Stimulated activated CD4-positive, alpha-beta T cell treated with anti-CD3 and anti-CD28 coated beads, Interleukin-12 subunit alpha, Interleukin-12 subunit beta, amount 100 ng/mL, for 24 hours (primary cell): Measurements from ENCODE around the gene RELB.
"Not testable (repeated sequence)": the region's sequence is repeated elsewhere in the genome, so short reads cannot be mapped to it uniquely, and the experiment has no call there.

Experiments used
- DNase-seq, 2 experiments: peaks; one replicate each; pipeline ENCODE4 v3.0.0-alpha.2; 2020; ENCODE audit warnings: low read depth in 2 of 2

Gene RELB

DNA sequence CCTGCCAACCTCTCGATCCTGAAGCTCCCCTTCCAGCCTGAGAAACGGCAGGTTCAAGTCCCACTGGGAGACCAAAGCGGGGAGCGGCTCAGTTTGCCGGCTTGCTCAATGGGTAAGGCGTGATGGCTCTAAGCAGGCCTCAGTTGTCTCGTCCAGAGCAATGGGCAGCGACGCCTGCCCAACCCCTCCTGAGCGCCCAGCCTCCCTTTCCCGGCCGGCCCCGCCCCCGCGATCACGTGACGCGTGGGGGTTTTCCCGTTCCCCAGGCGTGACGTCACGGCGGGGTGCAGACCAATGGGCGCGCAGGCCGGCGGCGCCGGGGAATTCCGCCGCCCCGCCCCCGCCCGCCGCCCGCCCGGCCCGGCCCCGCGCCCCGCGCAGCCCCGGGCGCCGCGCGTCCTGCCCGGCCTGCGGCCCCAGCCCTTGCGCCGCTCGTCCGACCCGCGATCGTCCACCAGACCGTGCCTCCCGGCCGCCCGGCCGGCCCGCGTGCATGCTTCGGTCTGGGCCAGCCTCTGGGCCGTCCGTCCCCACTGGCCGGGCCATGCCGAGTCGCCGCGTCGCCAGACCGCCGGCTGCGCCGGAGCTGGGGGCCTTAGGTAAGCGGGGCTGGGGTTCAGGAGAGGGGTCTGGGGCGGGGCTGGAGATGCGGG lies at the start of gene RELB:
Gene RELB, plus strand, starts transcription at position 378 of the 653 bp plus-strand sequence. Its CDS starts 116 bp downstream, at position 494.
- peak; percentile 92 to 94 for DNase-seq

DNA sequence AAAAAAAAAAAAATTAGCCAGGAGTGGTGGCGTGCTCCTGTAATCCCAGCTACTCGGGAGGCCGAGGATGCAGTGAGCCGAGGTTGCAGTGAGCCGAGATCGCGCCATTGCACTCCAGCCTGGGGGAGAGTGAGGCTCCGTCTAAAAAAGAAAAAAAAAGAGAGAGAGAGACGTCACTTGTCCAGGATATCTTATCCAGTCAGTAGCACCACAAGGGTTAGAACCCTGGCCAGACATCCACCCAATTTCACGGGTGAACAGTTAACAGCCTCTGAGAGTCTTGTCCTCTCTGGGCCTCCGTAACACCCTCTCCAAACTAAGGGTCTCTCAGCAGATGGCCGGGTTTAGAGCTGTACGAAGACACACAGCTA lies 47.0 kb upstream of the RELB start:
- DNase-seq, result no peak

GRCh38 chr19:44954649-44955504 lies 46.4 kb upstream of the RELB start, which contains the start of gene CLPTM1:
TSS of gene CLPTM1 (plus strand) at chr19:44955380. CDS start at chr19:44955396, 16 bp downstream.
- peak; percentile 92 to 97 for DNase-seq

DNA sequence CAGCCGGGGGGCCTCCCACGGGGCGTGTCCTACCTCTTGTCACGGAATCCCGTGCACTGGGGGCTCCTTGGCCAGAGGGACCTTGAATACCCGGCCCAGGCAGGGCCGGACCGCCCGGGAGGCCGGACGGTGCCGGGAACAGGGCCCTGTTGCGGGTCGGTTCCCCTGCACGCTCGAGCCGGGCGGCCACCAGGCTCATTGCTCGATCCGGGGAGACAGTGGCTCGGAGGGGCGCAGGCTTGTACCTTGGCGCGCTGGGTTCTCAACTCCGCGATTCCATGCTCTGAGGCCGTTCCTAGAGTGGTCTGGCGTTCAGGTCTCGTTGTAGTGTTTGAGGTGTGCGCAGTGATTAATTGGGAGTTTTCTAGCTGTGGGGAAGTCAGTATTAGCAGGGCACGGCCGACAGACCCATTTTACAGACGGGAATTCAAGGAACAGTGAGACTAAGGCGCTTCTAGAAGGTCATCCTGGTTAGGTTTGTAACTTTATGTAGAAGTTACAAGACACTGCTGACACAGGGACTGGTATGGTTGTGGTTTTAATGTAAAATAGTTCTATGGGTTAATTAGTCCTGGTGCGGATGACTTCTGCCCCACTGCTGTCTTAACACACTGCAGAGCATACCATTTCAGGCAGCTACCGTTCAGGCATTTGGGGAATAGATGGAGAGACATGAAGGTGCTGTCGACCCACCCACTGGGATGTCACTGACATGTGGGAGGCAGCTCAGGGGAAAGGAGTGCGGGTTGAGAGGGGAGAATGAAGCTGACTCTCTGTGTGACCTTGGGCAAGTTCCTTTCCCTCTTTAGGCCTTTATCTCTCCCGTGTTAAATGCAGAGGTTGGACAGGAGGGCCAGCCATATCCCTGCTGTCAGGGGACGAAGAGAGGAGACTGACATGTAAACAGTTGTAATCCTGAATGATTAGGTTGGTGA lies 45.5 kb upstream of the RELB start:
- DNase-seq, result no peak

DNA sequence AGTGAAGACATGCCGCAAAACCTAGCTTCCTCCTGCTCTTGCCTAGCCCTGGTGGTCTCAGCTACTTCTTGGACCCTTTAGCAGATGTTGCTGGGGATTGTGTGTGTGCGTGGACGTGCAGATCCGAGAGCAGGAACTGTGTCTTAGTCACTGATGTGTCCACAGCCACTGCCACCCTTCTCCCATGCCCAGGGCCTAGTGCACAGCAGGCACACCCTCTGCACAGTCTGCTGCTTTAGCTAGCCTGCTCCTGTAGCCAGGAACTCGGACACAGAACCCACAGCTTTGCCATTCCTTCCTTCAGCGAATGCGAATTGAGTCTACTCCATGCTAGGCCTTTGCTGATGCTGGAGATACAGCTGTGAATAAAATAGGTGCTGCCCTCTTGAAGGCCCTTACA lies 43.7 kb upstream of the RELB start:
- no peak for DNase-seq

DNA sequence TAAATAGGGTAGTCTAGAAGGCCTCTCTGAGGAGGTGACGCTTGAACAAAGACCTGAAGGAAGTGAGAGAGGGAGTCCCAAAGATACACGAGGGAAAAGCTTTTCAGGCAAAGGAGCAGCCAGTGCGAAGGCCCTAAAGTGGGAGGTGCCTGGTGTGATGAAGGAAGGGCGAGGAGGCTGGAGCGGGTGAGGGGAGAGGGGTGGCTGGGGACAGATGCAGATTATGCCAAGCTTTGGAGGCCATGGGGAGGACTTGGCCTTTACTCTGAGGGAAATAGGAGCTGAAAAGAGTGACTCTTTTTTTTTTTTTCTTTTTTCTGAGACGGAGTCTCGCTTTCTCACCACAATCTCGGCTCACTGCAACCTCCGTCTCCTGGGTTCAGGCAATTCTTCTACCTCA lies 43.2 kb upstream of the RELB start:
- DNase-seq, result no peak

- no peak for DNase-seq
Observed at GRCh38 chr19:44959691-44960090, 41.6 kb upstream of the RELB start.

DNA sequence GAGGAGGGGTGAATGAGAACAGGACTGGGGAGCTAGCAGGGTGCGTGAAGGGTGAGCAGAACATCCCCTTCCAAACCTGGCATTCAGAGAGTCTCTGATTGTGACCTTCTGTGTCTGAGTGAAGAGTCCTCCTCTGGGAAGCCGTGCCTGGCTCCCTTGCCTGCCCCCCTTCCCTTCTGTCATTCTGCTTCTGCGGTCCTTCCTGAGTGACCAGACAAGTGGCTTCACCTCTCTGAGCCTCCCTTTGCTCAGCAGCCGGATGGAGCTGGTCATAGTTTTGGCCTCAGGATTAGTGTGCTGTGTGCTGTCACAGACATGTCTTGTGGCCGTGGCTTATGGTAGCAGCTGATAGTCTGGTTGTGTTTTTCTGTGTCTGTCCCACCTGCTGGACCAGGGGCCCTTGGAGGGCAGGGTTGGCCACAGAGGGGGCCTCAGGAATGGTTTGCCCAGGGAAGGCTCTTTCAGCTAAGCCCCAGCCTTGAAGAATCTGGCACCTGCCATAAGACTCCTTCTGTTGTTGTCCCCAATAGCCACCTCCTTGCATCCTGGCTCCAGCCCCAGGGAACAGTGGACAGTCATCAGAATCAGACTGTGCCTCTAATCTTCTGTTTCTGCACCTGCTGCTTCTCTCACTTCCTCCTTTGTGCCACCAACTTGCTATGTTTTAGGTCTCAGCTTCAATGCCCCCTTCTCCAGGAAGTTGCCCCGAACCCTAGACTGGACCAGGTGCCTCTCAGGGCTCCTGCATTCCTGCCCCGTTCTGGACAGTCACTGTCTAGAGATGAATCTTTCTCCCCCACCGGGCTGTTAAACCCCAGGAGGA lies 40.1 kb upstream of the RELB start:
- DNase-seq, result no peak

DNA sequence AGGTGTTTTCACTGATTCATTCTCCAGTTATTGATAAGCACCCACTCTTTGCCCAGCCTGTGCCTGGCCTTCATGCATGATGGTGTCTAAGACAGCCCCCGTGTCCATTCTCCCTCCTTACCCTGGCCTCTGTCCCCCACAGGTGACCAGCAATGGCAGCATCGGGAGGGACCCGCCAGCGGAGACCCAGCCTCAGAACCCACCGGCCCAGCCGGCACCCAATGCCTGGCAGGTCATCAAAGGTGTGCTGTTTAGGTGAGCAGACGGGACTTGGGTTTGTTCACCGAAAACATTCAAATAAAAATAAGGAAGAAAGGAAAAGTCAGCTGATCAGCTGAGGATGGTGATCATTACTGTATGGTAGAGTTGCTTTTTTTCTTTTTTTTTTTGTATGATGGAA lies 39.4 kb upstream of the RELB start:
- DNase-seq, result no peak

DNA sequence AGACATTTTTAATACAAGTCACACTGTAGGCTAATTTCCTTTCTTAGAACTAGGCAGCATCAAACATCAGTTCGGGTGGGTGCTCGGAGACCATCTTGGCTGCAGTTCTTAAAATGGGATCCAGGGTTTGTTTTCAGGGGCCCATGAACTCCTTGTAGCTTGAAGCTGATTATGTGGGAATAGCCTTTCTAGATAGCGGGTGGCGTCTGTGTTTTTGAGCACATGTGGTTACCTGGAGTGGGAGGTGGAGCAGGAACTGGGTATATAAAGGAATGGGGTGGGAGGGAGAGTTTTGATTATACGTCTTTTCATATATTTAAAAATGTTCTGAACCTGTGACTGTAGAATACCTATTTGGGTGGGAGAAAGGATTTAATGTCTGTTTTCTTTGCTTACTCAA lies 33.1 kb upstream of the RELB start:
- DNase-seq, result no peak

- no peak for DNase-seq
Observed at GRCh38 chr19:44968670-44969069, 32.6 kb upstream of the RELB start.

DNA sequence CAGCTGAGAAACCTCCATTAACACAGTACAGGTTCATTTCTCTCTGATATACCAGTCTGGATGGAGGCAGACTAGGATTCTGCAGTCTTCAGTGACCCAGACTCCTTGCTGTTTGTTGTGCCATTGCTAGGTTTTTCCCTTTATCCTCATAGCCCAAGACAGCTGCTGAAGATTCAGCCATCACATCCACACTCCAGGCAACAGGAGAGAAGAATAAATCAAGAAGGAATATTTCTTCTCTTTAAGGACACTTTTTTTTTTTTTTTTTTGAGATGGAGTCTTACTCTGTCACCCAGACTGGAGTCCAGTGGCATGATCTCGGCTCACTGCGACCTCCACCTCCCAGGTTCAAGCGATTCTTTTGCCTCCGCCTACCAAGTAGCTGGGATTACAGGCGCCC lies 31.8 kb upstream of the RELB start:
- no peak for DNase-seq

DNA sequence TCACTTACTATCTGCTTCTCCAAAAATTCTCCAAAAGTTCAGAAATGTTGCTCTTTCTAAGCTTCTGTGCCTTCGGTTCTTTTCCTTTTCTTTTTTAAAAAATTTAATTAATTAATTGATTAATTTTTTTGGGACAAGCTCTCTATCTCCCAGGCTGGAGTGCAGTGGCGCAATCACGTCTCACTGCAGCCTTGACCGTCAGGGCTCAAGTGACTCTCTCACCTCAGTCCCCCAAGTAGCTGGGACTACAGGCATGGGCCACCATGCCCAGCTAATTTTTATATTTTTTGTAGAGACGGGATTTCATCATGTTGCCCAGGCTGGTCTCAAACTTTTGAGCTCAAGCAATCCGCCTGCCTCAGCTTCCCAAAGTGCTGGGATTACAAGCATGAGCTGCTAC lies 29.8 kb upstream of the RELB start:
- not testable (repeated sequence) for DNase-seq

GRCh38 chr19:44972802-44973201 lies 28.5 kb upstream of the RELB start:
- no peak for DNase-seq

- no peak for DNase-seq
Observed at GRCh38 chr19:44973982-44974735, 27.1 kb upstream of the RELB start.

GRCh38 chr19:44974857-44975256 lies 26.4 kb upstream of the RELB start:
- no peak for DNase-seq

DNA sequence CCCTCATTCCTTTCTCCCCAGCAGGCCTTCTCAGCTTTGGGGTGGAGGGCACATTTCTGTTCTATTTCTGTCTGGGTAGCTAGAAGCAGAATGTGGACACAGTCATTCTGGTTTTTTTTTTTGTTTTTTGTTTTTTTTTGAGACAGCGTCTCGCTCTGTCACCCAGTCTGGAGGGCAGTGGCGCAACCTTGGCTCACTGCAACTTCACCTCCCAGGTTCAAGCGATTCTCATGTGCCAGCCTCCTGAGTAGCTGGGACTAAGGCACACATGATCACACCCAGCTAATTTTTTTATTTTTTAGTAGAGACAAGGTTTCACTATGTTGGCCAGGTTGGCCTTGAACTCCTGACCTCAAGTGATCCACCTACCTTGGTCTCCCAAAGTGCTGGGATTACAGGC lies 25.8 kb upstream of the RELB start:
- no peak for DNase-seq

DNA sequence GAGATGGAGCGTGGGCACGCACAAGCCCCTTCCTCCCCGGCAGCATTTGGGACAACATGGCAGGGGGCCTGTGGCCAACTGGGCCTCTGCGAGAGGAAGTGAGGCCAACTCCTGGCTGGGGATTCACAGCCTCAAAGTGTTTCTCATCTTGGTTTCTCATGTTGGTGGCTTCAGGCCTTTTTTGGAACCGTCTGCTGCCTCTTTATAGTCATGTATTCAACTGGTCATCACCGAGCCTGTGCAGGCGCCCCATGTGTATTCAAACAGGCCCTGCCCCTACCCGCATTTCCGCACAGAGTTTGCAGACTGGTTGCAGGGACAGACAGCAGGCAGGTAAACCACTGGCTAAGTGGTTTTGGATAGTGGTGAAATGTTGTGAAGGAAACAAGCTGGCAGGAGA lies 17.3 kb upstream of the RELB start:
- no peak for DNase-seq

- DNase-seq, result no peak
Observed at GRCh38 chr19:44985445-44985844, 15.8 kb upstream of the RELB start.

DNA sequence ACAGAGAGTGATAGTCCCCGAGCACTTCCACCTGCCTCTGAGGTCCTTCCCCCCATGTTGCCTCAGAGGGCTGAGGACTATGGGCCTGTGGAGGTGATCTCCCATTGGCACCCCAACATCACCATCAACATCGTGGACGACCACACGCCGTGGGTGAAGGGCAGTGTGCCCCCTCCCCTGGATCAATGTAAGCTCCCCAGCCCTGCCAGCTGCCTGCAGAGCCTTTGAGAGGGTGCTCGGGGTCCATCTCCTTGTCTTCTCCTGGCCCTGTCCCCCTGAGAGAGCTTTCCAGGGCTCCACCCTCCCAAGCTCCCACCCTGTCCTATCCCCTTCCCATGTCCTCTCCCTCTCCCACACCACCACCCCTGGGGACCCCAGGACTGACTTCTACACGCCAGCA lies 14.9 kb upstream of the RELB start:
- no peak for DNase-seq
